ENCODE data around the gene PABPC1L.

PABPC1L gene

GRCh38 chr20:44942264-44942973, 32.6 kb downstream of the PABPC1L start:
- DNase-seq (ENCODE audit: low spot score) = no peak

GRCh38 chr20:44943828-44944227, 34.0 kb downstream of the PABPC1L start:
- DNase-seq (ENCODE audit: low spot score) = no peak

- no peak for DNase-seq (ENCODE audit: low spot score)
Observed at GRCh38 chr20:44945261-44945660, 35.4 kb downstream of the PABPC1L start.

GRCh38 chr20:44946271-44946852, 36.5 kb downstream of the PABPC1L start:
- no peak for DNase-seq (ENCODE audit: low spot score)

- no peak for DNase-seq (ENCODE audit: low spot score)
Observed at GRCh38 chr20:44948107-44948506, 38.2 kb downstream of the PABPC1L start.

GRCh38 chr20:44948513-44948912, 38.7 kb downstream of the PABPC1L start:
- DNase-seq (ENCODE audit: low spot score) = no peak

- no peak for DNase-seq (ENCODE audit: low spot score)
Observed at GRCh38 chr20:44950368-44950767, 40.5 kb downstream of the PABPC1L start.

- DNase-seq (ENCODE audit: low spot score) = no peak
Observed at GRCh38 chr20:44952731-44953130, 42.9 kb downstream of the PABPC1L start.

- no peak for DNase-seq (ENCODE audit: low spot score)
Observed at GRCh38 chr20:44954211-44954610, 44.4 kb downstream of the PABPC1L start.

- DNase-seq (ENCODE audit: low spot score) = no peak
Observed at GRCh38 chr20:44955270-44955669, 45.4 kb downstream of the PABPC1L start.

- DNase-seq (ENCODE audit: low spot score) = no peak
Observed at GRCh38 chr20:44956410-44956809, 46.5 kb downstream of the PABPC1L start.

- no peak for DNase-seq (ENCODE audit: low spot score)
Observed at GRCh38 chr20:44958276-44958675, 48.4 kb downstream of the PABPC1L start.

GRCh38 chr20:44959082-44959637, 49.3 kb downstream of the PABPC1L start:
- no peak for DNase-seq (ENCODE audit: low spot score)

- DNase-seq (ENCODE audit: low spot score) = peak; percentile 44
Observed at GRCh38 chr20:44959638-44960102, 49.8 kb downstream of the PABPC1L start.

- peak; percentile 100 for DNase-seq (ENCODE audit: low spot score)
Observed at GRCh38 chr20:44960103-44960852, 50.4 kb downstream of the PABPC1L start, which contains the start of gene TOMM34. Gene TOMM34, minus strand, starts transcription at chr20:44960397. Its CDS starts 64 bp downstream, at chr20:44960333.

- no peak for DNase-seq (ENCODE audit: low spot score)
Observed at GRCh38 chr20:44961011-44961869, 51.4 kb downstream of the PABPC1L start.

GRCh38 chr20:44961870-44962267, 52.0 kb downstream of the PABPC1L start:
- DNase-seq (ENCODE audit: low spot score) = peak; percentile 62

GRCh38 chr20:44962483-44962882, 52.6 kb downstream of the PABPC1L start:
- no peak for DNase-seq (ENCODE audit: low spot score)

GRCh38 chr20:44963325-44964215, 53.7 kb downstream of the PABPC1L start:
- no peak for DNase-seq (ENCODE audit: low spot score)

GRCh38 chr20:44965651-44966029, 55.8 kb downstream of the PABPC1L start:
- no peak for DNase-seq (ENCODE audit: low spot score)
